ENCODE results near the gene GNAQ.

GRCh38 chr9:77896938-77897667 lies 134.5 kb downstream of the GNAQ start:
- TF ChIP-seq CTCF (IDR thresholded peaks at IDR 0.05; ENCODE audit: poor library complexity) = no peak
- no peak for TF ChIP-seq EZH2 (IDR thresholded peaks at IDR 0.05; ENCODE audit: borderline replicate concordance)
- no peak for TF ChIP-seq EZH2phosphoT487 (IDR thresholded peaks at IDR 0.05; ENCODE audit: low read depth, severe bottlenecking, unreplicated experiment)
